AG10803 (cell line): Measurements from ENCODE around the gene HEBP1.

Experiments
- DNase-seq: peaks from one replicate; pipeline ENCODE4 v3.0.0; 2010; ENCODE audit warnings: low read depth
- H3K4me3 ChIP-seq: 2 replicates; pipeline ENCODE4 v1.5.1; 2011; ENCODE audit warnings: mild to moderate bottlenecking, low read length, control low read depth
- CTCF ChIP-seq: conservative IDR thresholded peaks from 2 replicates; pipeline ENCODE4 v1.5.1; 2011; ENCODE audit warnings: mild to moderate bottlenecking, low read length, control low read depth, inconsistent platforms

The HEBP1 gene

GRCh38 chr12:12992418-12993130 lies 7.5 kb downstream of the HEBP1 start:
- peak overlapping the region; percentile 49 for H3K4me3 ChIP-seq
- TF ChIP-seq CTCF, result no peak
- DNase-seq, result peak; percentile 93

GRCh38 chr12:12990700-12991468 lies 9.2 kb downstream of the HEBP1 start:
- no peak overlapping the region for H3K4me3 ChIP-seq
- DNase-seq, result no peak
- TF ChIP-seq CTCF, result no peak

- H3K4me3 ChIP-seq, result no peak overlapping the region
- no peak for DNase-seq
- TF ChIP-seq CTCF, result no peak
These were observed 12.6 kb downstream of the HEBP1 start for GRCh38 chr12:12987421-12987820.

- TF ChIP-seq CTCF, result no peak
- DNase-seq, result no peak
- H3K4me3 ChIP-seq, result no peak overlapping the region
These were observed 13.2 kb downstream of the HEBP1 start for GRCh38 chr12:12986775-12987331.

GRCh38 chr12:12985817-12986408 lies 14.2 kb downstream of the HEBP1 start:
- peak; percentile 57 for TF ChIP-seq CTCF
- no peak overlapping the region for H3K4me3 ChIP-seq
- no peak for DNase-seq

GRCh38 chr12:12984149-12984548 lies 15.9 kb downstream of the HEBP1 start:
- no peak for TF ChIP-seq CTCF
- no peak for DNase-seq
- H3K4me3 ChIP-seq, result no peak overlapping the region
